Hematopoietic multipotent progenitor cell treated with erythropoietin and hydrocortisone succinate and interleukin-3 and kit ligand, for 6 days (in vitro differentiated cells): ENCODE data around the gene TMC1.
"Not testable (repeated sequence)": the region's sequence is repeated elsewhere in the genome, so short reads cannot be mapped to it uniquely, and the experiment has no call there.

Experiments
- DNase-seq: peaks from one replicate; pipeline ENCODE4 v3.0.0-alpha.2; 2015

TMC1 gene

DNA sequence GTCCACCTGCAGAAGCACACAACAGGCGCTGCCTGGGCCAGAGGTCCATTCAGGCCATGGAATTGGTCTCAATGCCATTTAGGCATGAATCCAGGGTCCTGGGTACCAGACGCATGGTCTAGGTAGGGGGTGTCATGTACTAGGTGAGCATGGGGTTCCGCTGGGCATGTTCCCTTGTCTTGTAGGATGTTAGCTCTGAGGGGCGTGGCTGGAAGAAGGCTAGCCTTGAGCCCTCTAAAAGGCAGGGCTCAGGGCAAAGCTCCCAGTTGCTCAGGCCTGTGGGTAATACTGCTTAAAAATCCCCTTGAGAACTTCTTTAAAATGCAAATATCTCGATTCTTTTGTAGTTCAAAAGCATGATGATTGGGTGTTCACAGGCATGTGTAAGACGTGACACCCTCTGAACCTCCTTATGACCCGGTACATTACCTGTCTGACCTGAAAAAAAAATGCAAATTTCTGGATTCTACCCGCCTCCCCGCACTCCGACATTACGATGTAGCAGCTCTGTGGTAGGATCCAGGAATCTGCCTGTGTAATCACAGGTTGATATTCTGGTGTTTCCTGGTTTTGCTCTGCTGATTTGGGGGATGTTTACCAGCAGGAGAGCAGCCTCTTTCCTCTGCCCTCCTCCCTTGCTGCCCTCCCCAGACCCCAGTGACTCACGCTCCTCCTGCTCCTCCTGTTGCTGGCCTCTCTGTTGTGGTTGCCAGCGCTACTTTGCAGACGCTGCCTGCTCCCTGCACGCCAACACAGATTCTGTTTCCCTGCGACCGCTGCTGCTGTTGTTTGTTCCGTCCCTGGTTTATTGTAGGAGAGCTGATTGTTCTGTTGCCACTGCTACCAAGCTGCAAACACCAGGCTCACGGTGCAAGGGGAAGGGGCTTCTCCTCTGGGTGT, 5.7 kb downstream of the TMC1 start:
- DNase-seq: peak; percentile 29

DNA sequence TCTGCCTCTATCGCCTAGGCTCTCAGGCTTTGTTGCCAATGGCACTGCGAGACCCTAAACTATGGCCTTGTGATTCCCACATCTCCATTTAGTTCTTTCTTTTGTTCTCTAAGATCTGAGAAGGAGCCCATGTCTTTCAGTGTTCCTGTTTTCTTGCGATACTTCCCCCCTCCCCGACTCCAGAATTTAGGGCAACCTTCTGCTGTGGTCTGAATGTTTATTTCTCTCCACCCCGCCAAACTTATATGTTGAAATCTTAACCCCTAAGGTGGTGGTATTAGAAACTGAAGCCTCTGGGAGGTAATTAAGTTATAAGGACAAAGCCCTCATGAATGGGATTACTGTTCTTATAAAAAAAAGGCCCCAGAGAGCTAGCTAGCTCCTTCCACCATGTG, 6.4 kb downstream of the TMC1 start:
- DNase-seq: no peak

DNA sequence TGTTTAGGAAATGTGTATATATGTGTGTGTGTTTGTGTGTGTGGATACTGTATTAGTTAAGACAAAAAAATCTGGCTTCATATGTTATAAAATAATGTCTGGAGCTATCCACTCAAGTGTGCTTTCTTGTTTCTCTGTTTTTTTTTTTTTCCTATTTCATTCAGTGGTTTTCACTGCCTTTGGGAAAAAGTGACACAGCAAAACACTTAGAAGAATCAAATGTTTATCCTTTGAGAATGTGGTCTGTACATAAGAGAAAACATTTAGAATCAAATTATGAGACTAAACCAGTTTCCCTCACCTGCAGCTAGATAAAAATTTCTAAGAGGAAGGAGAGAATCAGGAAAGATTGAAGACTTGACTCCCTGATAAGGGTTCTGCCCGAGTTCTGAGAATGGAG, 8.1 kb downstream of the TMC1 start:
- DNase-seq: no peak

DNA sequence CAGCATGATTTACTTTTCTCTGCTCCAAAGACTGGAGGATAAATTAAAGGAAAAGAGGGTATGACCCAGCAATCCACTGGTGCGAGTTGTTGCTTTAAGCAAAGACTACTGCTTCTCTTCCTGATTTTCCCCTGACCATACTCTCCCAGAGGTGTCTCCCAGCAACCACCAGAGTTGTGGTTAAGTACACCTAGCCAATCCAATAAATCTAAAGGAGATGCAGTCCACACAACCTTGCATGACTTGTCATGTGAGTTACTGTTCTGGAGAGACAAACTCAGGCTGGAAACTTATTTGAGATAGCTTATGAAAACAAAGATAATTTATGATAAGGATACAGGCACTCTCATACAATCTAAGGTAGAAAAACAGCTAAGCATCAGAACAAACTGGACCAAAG, 11.9 kb downstream of the TMC1 start:
- DNase-seq: no peak

DNA sequence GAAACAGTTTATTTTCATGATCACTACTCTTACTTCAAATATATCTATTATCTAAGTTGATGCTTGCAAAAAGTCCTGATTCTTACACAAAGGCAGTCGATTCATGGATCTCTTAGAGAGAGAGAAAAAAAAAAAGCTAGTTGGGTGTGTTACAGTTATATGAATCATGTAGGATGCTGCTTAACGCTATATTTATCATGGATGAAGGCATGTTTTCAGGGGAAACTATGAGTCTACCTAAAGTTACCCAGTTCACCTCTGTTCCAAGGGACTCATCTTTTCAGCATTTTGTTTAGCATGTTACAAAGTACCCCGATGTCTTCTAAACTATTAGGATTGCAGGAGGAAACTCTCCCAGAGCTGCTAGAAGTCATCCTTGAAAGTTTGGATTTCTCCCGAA, 13.5 kb downstream of the TMC1 start:
- DNase-seq: no peak

DNA sequence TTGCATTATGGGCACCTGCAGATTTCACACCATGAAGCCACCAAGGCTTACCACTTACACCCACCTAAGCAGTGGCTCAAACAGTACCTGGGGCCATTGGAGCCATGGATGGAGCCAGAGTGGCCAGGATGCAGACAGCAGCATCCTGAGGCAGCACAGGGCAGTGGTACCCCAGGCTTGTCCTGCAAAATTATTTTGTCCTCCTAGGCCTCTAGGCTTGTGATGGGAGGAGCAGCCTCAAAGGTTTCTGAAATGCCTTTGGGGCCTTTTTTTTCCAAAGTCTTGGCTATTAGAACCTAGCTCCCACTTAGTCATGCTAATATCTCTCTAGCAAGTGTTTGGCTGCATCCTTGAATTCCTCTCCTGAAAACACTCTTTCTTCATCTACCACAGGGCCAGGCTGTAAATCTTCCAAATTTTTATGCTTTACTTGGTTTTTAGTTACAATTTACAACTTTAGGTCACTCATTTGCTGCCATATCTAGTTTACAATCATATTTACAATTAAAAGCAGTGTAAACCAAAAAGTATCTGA, 15.7 kb downstream of the TMC1 start:
- DNase-seq: no peak

DNA sequence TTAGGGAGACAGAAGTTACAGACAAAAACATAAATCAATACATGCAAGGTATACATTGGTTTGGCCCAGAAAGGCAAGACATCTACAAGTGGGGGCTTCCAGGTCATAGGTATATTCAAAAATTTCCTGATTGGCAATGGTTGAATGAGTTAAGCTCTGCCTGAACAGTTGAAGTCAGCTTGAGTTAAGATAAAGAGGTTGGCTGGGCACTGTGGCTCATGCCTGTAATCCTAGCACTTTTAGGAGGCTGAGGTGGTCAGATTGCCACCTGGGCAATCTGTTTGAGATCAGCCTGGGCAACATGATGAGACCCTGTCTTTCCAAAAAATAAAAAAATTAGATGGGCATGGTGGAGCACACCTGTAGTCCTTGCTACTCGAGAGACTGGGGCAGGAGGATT, 16.3 kb downstream of the TMC1 start:
- DNase-seq: no peak

DNA sequence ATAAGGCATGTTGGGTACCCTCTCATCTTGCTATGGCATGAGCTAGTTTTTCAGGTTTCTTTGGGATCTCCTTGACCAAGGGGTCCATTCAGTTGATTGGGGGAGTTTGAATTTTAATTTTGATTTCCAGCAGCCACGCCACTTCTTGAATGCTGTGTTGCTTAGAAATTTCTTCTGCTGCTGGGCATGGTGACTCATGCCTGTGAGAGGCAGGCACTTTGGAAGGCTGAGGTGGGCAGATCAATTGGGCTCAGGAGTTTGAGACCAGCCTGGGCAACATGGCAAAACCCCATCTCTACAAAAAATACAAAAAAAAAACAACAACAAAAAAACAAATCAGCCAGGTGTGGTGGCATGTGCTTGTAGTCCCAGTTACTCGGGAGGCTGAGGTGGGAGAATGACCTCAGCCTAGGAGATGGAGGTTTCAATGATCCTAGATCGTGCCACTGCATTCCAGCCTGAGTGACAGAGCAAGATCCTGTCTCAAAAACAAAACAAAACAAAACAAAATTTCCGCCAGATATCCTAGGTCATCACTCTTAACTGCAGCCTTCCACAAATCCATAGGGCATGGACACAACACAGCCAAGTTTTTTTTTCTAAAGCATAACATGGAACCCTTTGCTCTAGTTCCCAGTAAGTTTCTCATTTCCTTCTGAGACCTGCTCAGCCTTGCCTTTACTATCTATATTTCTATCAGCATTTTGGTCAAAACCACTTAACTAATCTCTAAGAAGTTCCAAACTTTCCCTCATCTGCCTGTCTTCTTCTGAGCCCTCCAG, 17.7 kb downstream of the TMC1 start:
- DNase-seq: no peak

DNA sequence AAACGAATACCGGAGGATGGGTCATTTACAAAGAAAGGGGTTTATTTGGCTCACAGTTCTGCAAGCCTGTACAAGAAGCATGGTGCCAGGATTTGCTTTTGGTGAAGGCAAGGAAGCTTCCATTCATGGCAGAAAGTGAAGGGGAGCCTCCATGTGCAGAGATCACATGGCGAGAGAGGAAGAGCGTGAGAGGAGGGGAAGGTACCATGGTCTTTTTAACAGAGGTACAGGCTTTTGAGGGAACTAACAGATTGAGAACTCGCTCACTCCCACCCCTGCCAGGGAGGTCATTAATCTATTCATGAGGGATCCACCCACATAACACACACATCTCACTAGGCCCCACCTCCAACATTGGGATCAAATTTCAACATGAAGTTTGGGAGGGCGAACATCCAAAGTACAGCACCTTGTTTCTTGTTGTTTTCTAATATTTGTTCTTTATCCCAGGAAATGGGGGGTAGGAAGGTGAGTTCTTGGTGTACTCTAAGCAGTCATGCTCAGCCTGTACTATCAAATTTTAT, 18.5 kb downstream of the TMC1 start:
- no peak for DNase-seq

DNA sequence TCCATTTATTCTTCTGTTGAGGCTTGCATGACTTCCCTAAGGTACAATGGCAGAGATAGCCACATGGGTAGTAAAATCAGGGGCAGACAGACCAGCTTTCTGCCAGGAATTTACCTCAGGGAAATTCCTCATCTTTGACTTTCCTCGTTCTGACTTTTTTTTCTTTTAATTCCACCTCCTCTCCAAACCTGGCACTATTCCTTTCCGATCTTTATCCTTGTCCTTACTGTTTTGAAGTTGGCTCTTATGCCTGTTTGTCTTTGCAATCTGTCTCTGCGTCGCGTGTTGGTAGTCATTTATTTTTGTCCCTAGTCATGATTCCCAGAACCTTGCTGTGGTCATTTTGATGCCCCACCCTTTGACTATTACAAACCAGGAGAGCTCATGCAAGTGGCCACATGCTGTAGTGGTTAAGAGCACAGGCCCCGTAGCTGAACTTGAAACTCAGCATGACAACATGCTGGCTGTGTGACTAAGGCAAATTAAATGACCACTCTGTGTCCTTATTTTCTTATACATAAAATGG, 19.0 kb downstream of the TMC1 start:
- no peak for DNase-seq

DNA sequence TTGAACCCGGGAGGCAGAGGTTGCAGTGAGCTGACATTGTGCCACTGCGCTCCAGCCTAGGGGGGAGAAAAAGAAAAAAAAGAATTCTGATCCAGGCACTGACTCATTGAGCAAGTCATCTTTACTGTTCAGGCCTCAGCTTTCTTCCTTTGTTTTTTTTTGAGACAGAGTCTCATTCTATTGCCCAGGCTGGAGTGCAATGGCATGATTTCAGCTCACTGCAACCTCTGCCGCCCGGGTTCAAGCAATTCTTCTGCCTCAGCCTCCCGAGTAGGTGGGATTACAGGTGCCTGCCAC, 21.1 kb downstream of the TMC1 start:
- DNase-seq: not testable (repeated sequence)

DNA sequence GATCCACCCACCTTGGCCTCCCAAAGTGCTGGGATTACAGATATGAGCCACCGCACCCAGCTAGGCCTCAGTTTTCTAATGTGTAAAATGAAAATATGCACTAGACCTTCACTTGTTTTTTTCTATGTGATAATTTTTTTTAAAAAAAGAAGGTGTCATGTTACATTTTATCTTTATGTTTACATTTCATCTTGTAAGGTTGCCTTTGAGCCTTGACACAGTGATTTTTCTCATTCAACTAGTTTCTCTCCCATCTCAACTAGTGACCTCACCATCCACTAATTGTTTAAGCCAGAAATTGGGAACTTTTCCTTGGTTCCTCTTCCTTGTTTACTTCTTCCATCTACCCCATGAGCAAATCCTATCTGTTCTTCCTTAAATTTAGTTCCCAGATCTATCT, 21.5 kb downstream of the TMC1 start:
- DNase-seq: no peak

DNA sequence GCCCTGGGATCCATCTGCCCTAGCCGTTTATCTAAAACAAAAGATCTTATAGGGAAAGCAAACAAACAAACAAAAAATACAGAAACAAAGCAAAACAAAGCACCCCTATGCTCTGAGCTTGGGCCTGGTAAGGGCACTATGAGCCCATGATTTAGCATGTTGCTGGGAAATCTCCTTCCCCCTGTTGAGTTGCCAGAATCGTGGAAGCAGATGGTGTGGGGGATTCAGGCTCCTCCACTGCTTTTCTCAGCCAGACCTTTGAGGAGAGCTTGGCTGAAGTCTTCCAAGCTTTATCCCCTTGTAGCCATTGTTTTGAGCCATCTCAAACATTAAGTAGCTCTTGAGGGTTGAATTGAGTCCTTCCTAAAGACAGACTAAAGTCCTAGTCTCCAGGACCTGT, 29.9 kb downstream of the TMC1 start:
- DNase-seq: no peak

DNA sequence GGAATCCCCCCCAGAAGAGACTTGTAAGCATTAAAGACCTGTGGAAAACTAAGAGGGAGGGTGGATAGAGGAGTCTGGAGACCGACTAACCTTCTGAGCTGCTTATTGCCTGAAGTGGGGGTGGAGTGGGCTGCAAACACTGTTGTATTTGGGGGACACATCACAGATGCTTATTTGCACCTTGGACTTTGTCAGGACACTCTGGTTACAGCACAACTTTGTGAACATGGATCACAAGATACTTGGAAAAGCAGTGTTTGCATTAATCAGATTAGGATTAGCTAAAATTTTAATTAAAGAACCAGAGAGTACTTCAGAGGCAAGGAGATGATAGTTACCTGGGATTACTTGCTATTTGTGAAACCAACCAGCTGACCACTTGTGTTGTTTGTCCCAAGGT, 30.9 kb downstream of the TMC1 start:
- DNase-seq: no peak

DNA sequence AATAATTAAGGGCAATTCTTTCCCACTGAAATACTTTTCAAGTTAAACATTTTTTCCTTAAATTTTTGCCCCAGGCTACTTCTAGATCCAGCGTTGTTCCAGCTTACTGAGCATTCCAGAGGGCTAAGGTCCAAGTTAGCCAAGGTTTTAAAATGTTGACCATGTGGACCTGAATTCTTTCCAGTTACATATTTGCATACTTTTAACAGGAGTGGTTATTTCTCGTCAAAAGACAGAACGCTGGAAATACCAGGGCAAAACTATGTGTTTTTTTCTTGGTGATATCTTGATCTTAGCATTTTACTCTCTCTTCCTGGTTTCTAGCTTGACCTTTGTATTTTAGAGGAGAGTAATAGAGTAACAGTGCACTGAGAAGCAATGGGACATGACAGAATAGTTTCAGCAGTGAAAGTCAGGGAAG, 32.8 kb downstream of the TMC1 start:
- DNase-seq: no peak

DNA sequence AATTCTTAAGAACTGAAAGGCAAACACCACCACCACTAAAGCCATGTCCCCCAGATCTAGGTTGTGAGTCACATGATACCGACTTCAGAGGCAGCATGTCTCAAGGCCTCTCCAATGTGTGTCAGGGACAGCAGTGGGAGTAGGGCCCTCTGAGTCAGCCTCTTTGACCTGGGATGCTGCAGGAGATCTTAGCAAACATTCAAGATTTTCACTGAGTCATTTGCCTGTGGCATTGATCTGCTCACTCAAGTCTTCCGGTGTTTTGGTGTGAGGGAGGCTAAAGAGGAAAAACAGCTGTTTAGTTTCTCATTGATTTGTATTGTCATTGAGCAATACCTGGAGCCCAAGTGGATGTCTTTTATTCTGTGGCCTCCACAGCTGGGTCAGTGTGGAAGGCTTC, 36.1 kb downstream of the TMC1 start:
- DNase-seq: no peak

DNA sequence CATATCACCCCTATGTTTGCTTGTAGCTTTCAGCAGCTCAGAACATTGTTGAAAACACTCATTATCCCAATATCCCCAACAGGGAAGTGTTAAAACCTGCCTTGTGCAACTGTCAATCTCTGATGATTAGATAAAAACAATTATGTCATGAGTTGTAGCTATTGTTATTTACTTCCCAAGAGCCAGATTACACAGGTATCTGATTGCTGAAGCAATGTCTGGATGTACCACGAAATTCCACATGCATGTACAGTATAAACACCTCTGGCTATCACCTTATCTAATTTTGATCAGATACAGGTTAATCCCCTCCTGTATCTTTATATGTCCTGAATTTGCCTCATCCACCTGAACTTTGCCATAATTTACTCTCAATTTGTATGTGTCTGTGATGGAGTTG, 38.7 kb downstream of the TMC1 start:
- DNase-seq: no peak

DNA sequence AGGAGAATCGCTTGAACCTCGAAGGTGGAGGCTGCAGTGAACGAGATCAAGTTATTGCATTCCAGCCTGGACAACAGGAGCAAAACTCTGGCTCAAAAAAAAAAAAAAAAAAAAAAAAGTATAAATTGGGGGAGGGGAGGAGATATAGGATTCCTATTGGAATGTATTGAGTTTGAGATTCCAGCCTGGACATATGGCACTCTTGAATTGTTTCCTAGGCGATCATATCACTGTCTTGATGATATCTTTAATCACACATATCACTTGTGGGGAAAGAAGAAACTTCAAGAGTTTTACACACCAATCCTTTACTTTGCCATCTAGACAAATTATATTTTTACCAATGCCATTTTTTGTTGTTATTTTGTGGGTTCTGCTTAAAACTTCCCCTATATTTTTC, 42.4 kb downstream of the TMC1 start:
- no peak for DNase-seq

DNA sequence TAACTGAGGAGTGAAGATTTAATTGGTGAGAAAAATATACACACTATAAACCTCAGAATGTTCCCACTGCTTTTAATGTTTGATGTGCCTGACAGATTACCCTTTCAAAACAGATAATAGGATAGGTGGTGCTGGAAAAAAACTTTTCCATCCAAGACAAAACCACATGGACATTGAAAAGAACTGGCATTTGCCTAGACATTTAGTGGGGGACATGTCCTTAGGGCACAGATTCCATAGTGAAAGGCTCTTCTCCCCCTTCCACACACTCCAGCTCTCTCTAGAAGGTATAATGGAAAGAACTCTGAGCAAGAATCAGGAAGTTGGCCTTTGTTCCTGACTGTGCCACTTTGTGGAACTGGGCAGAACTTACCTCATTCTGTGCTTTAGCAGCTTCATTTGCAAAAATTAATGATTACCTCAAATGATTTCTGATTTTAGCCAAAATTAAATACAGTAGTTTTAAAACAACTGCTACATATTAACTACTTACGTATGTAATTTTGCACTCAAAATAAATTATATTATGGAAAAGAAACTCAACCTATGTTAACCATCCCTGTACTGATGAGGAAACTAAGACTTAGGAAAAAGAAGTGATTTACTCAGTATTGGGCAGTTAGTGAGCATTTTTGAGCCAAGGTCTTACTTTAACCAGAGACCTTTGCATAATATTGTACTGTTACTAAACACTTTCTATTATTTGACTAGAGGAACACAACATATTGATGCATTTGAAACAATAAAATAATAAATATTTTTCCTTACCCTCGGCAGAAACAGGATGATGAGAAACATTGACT, 43.3 kb downstream of the TMC1 start:
- DNase-seq: no peak

DNA sequence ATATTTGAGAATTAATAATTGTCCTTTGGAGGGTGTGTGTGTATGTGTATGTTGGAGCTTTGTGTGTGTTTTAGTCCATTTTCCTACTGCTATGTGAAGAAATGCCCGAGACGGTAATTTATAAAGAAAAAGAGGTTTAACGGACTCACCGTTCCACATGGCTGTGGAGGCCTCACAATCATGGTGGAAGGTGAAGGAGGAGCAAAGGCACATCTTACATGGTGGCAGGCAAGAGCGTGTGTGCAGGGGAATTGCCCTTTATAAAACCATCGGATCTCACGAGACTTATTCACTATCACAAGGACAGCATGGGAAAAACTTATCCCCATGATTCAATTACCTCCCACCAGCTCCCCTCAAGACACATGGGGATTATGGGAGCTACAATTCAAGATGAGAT, 44.1 kb downstream of the TMC1 start:
- DNase-seq: no peak

DNA sequence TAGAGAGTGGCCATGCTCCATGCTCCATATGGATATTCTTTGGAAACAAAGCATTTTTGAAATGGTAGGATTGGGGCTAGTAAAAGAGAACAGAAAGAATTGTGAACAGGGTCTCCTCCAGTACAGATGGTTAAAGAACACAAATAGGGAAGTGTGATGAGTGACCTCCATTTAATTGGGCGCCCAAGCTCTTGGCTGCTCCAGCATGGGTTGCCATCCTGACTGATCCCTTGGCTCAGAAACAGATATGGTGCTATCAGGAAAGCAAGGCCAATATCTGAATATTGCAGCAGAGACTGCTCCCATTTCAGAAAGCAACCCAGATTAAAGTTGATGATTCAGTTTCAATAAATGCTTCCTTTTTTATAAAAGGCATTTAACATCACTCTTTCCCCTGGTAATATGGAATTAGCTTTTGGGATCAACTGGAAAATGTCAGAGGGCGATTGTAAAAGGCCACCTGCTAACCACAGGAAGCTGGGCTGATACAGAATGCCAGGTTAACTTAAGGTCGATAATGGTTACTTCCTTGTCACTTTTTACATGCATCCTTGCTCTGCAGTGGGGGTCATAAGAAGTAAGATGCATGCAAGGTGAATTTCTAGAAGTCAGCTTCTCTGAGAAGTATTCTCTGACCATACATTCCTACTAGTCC, 52.9 kb downstream of the TMC1 start:
- DNase-seq: no peak

DNA sequence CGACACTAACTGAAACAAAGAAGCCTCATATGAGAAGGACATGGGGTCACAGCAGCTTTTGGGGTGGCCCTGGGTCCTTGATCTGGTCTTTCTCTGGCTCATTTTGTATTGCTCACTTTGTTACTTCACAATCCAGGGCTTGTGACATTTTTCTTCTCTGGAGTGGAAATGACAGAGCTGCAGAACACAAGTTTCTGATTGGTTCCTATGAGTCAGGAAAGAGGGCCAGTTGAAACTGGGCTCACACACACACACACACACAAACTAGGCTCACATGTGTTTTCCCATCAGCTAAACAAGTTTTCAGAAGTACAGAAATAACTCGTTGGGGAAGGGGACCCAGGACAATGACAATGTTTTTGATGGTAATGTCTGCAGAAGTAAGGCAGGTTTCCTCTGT, 54.3 kb downstream of the TMC1 start:
- no peak for DNase-seq
